GM12875 (cell line): Measurements from ENCODE around the gene PAPSS2.

Experiments
- H3K4me3 ChIP-seq: one replicate; pipeline ENCODE4 v1.5.1; 2011; ENCODE audit warnings: low read depth, low read length, control low read depth
- TF ChIP-seq, protein P1 (sequence below): IDR thresholded peaks from 2 replicates; pipeline ENCODE4 v1.5.1; 2011; ENCODE audit warnings: low read depth, mild to moderate bottlenecking, control low read depth, inconsistent platforms, low read length, moderate library complexity, borderline replicate concordance; ENCODE audit not compliant: insufficient read depth

PAPSS2 gene

GRCh38 chr10:87761153-87761552, 101.5 kb downstream of the PAPSS2 start:
- TF ChIP-seq, protein P1, sequence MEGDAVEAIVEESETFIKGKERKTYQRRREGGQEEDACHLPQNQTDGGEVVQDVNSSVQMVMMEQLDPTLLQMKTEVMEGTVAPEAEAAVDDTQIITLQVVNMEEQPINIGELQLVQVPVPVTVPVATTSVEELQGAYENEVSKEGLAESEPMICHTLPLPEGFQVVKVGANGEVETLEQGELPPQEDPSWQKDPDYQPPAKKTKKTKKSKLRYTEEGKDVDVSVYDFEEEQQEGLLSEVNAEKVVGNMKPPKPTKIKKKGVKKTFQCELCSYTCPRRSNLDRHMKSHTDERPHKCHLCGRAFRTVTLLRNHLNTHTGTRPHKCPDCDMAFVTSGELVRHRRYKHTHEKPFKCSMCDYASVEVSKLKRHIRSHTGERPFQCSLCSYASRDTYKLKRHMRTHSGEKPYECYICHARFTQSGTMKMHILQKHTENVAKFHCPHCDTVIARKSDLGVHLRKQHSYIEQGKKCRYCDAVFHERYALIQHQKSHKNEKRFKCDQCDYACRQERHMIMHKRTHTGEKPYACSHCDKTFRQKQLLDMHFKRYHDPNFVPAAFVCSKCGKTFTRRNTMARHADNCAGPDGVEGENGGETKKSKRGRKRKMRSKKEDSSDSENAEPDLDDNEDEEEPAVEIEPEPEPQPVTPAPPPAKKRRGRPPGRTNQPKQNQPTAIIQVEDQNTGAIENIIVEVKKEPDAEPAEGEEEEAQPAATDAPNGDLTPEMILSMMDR, result no peak
- H3K4me3 ChIP-seq, result no peak overlapping the region

DNA sequence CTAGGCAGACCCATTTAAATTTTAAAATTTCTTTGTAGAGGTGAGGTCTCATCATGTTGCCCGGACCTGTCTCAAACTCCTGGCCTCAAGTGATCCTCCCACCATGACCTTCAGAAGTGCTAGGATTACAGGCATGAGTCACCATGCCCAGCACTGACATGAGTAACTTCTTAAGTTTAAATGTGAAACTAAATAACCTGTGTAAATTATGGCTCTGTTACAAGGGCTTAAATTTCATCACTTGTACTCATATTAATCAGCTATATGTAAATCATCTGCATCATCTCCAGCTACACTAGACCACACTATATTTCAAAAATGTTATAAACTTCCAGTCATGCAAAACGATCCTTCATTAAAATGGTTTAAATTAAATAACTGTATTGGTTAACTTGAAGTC, 102.2 kb downstream of the PAPSS2 start:
- TF ChIP-seq, protein P1, result no peak

GRCh38 chr10:87763086-87763861, 103.6 kb downstream of the PAPSS2 start:
- no peak overlapping the region for H3K4me3 ChIP-seq
- TF ChIP-seq, protein P1, result no peak

More for the DNA sequence above, 102.2 kb downstream of the PAPSS2 start:
- no peak overlapping the region for H3K4me3 ChIP-seq

- TF ChIP-seq, protein P1, result no peak
- H3K4me3 ChIP-seq, result no peak overlapping the region
These were observed 104.6 kb downstream of the PAPSS2 start for GRCh38 chr10:87764072-87764934.

- H3K4me3 ChIP-seq, result no peak overlapping the region
These were observed 106.1 kb downstream of the PAPSS2 start for GRCh38 chr10:87765666-87766376.

GRCh38 chr10:87767253-87767652, 107.6 kb downstream of the PAPSS2 start:
- H3K4me3 ChIP-seq, result no peak overlapping the region
- TF ChIP-seq, protein P1, result no peak

More at GRCh38 chr10:87765666-87766376, 106.1 kb downstream of the PAPSS2 start:
- TF ChIP-seq, protein P1, result no peak
